K562 (cell line): ENCODE measurements around the gene CNKSR3. TPM values are rescaled to one million over a fixed set of nuclear protein-coding genes. Genes with fewer than 3 reads are reported as not detected.
A peak's percentile ranks its signal among the peaks of the same experiment; 100 is the strongest.

Source experiments
- ATAC-seq: fragments of 200-7000 bp; cut with Tn5 transposase; 3 replicates; pipeline ENCODE4 v1.9.1; 2020; ENCODE audit warnings: moderate library complexity
- BruUV-seq: library from RNA; stranded (reverse); fragments of 400-500 nt; replicated peaks from 2 replicates; lab custom pipeline; 2021; lab: Mats Ljungman, UMichigan
- CTCF ChIA-PET: fragments of 300-600 bp; formaldehyde crosslinking; extraction: SDS; loops from one replicate; lab custom pipeline; 2021; ENCODE audit warnings: low intra/inter-chr PET ratio; lab: Yijun Ruan, JAX
- POLR2A ChIA-PET: fragments of 300-600, 350-650 bp; sonication (Branson Sonifier 250); formaldehyde crosslinking; extraction: SDS; loops from one replicate; lab custom pipeline; 2021; ENCODE audit warnings: antibody characterized with exemption, inconsistent platforms; lab: Yijun Ruan, JAX
- DNase-seq, 4 experiments: peaks; one replicate each; pipeline versions ENCODE4 v3.0.0 to v3.0.0-alpha.2; 2011 to 2018; ENCODE audit warnings: low spot score in 3 of 4, mixed read lengths in 3 of 4; ENCODE audit errors: extremely low read depth in 1 of 4
- FAIRE-seq: peaks from 2 replicates; lab custom pipeline; 2011; peaks lifted over from hg19 to GRCh38; lab: Jason Lieb, UNC
- H2AFZ ChIP-seq: 2 replicates; pipeline ENCODE4 v1.6.0; 2011; ENCODE audit warnings: low read depth, low read length, control low read depth, inconsistent platforms
- H3K27ac ChIP-seq: fragments of 200-600 bp; 3 replicates; pipeline ENCODE4 v1.8.0; 2011; ENCODE audit warnings: low read depth, mild to moderate bottlenecking, control low read depth, inconsistent platforms, low read length, moderate library complexity, mixed read lengths; ENCODE audit errors: extremely low read depth
- H3K27me3 ChIP-seq, 2 experiments: fragments of 300-600 bp in 1 of 2; 2 replicates in 1 of 2; 3 replicates in 1 of 2; pipeline versions ENCODE4 v1.6.0 to v1.8.0; 2011; ENCODE audit warnings: inconsistent platforms in 2 of 2, low read length in 2 of 2, mild to moderate bottlenecking in 1 of 2, mixed read lengths in 1 of 2, moderate library complexity in 1 of 2; ENCODE audit not compliant: control insufficient read depth in 2 of 2, insufficient read depth in 2 of 2
- H3K36me3 ChIP-seq: fragments of 300-600 bp; 3 replicates; pipeline ENCODE4 v1.8.0; 2011; ENCODE audit warnings: mild to moderate bottlenecking, low read length, inconsistent platforms; ENCODE audit not compliant: control insufficient read depth, insufficient read depth
- H3K4me1 ChIP-seq, 2 experiments: fragments of 200-600 bp in 1 of 2; replicated peaks in 1 of 2; 2 replicates in 1 of 2; 3 replicates in 1 of 2; pipeline versions ENCODE4 v1.5.1 to v1.8.0; 2011; ENCODE audit warnings: inconsistent platforms in 2 of 2, low read length in 2 of 2, mild to moderate bottlenecking in 1 of 2, mixed read lengths in 1 of 2, moderate library complexity in 1 of 2; ENCODE audit not compliant: control insufficient read depth in 2 of 2, insufficient read depth in 2 of 2
- H3K4me2 ChIP-seq: 2 replicates; pipeline ENCODE4 v1.6.1; 2011; ENCODE audit warnings: low read length, control low read depth, inconsistent platforms, mixed read lengths; ENCODE audit not compliant: insufficient read depth
- H3K4me3 ChIP-seq: fragments of 200-600 bp; sonication (generic), shearing (Covaris generic); 2 replicates; pipeline ENCODE4 v1.5.1; 2016; ENCODE audit warnings: control low read depth, inconsistent platforms
- H3K79me2 ChIP-seq: fragments of 200-600 bp; 3 replicates; pipeline ENCODE4 v1.8.0; 2011; ENCODE audit warnings: low read length, inconsistent platforms; ENCODE audit not compliant: control insufficient read depth, insufficient read depth
- H3K9ac ChIP-seq, 2 experiments: 2 replicates each; pipeline versions ENCODE4 v1.6.0 to v1.6.1; 2011; ENCODE audit warnings: low read depth in 2 of 2, low read length in 2 of 2, control low read depth in 1 of 2, inconsistent platforms in 1 of 2, mild to moderate bottlenecking in 1 of 2, mixed read lengths in 1 of 2; ENCODE audit not compliant: insufficient read depth in 1 of 2
- H3K9me1 ChIP-seq: one replicate; pipeline ENCODE4 v1.6.0; 2011; ENCODE audit warnings: inconsistent platforms, mild to moderate bottlenecking, low read length, moderate library complexity; ENCODE audit not compliant: control insufficient read depth, insufficient read depth
- H3K9me3 ChIP-seq: replicated peaks from 2 replicates; pipeline ENCODE4 v1.5.1; 2011; ENCODE audit warnings: low read depth, low read length, inconsistent platforms; ENCODE audit not compliant: control insufficient read depth, insufficient read depth
- H4K20me1 ChIP-seq: replicated peaks from 2 replicates; pipeline ENCODE4 v1.6.1; 2011; ENCODE audit warnings: low read length, inconsistent platforms, mixed read lengths; ENCODE audit not compliant: control insufficient read depth, insufficient read depth
- ARID1B ChIP-seq: fragments of 450-650 bp; IDR thresholded peaks from 2 replicates; pipeline ENCODE4 v1.6.1; 2016; ENCODE audit warnings: antibody characterized with exemption, mild to moderate bottlenecking, inconsistent platforms
- BCOR ChIP-seq: fragments of 450-650 bp; IDR thresholded peaks from 2 replicates; pipeline ENCODE4 v1.6.1; 2016
- FOXJ3 ChIP-seq: sonication (generic); formaldehyde crosslinking; IDR thresholded peaks from 2 replicates; pipeline ENCODE4 v1.4.0; 2020; ENCODE audit warnings: mild to moderate bottlenecking, missing genetic modification reagents
- SRSF7 ChIP-seq: fragments of 200-400 bp; formaldehyde crosslinking; optimal IDR thresholded peaks from 2 replicates; pipeline ENCODE3; 2017; ENCODE audit warnings: mild to moderate bottlenecking, low read depth, low read length
- ZNF79 ChIP-seq: fragments of 250-450 bp; sonication (Bioruptor Pico); IDR thresholded peaks from 2 replicates; pipeline ENCODE4 v1.4.0; 2020; ENCODE audit warnings: low read depth, mild to moderate bottlenecking, moderate library complexity
- WGBS: fragments of 100-300 bp; shearing (Covaris generic); methylation state at CpG from one replicate; pipeline ENCODE4 v1.1.6; 2016; ENCODE audit warnings: low coverage, mixed read lengths; ENCODE audit not compliant: insufficient coverage; ENCODE audit errors: missing lambda C conversion rate; 5-methylcytosine and 5-hydroxymethylcytosine counted together
- in situ Hi-C: fragments of 300-500 bp; cut with MboI; formaldehyde crosslinking; loops from 4 replicates; pipeline ENCODE4 v1.15.0; 2018; ENCODE audit warnings: inconsistent platforms, mixed read lengths
- intact Hi-C: fragments of 100-400 bp; cut with micrococcal nuclease; formaldehyde crosslinking; loops from 2 replicates; pipeline ENCODE4 v1.14.2; 2022
- polyA plus RNA-seq, 8 experiments: library from polyadenylated mRNA; depleted of rRNA in 4 of 8; stranded (reverse) in 5 of 8; unstranded in 3 of 8; fragments of >200 nt; fragmentation: Nextera tagmentation in 2 of 8; fragmentation: Illumina TruSeq in 1 of 8; extraction: Ambion mirVana in 2 of 8; extraction: Trizol in 1 of 8; gene quantifications; 2 replicates each; pipeline versions ENCODE4 v1.2.1 to v1.2.3, GENCODE V29; 2011 to 2014; ENCODE audit warnings: inconsistent platforms in 1 of 8, missing spikeins in 1 of 8
- total RNA-seq, 7 experiments: library from RNA; depleted of rRNA in 6 of 7; stranded (reverse); fragments of >200 nt in 6 of 7; fragmentation: Illumina TruSeq in 2 of 7; extraction: Trizol in 2 of 7; gene quantifications; 2 replicates each; pipeline versions ENCODE4 v1.2.1 to v1.2.3, GENCODE V29; 2011 to 2021; ENCODE audit warnings: low replicate concordance in 1 of 7
- TF ChIP-seq, protein P1 (sequence below): sonication (generic); formaldehyde crosslinking; IDR thresholded peaks from 2 replicates; pipeline ENCODE4 v1.8.1; 2023; ENCODE audit warnings: mild to moderate bottlenecking, missing genetic modification reagents

The CNKSR3 gene
- total and polyA plus RNA-seq, 9 of the 15 experiments (the other 6 are each of a cell fraction or from before 2014, with no cell fraction given): 4.5 to 29.6 (median 9.5) TPM

DNA sequence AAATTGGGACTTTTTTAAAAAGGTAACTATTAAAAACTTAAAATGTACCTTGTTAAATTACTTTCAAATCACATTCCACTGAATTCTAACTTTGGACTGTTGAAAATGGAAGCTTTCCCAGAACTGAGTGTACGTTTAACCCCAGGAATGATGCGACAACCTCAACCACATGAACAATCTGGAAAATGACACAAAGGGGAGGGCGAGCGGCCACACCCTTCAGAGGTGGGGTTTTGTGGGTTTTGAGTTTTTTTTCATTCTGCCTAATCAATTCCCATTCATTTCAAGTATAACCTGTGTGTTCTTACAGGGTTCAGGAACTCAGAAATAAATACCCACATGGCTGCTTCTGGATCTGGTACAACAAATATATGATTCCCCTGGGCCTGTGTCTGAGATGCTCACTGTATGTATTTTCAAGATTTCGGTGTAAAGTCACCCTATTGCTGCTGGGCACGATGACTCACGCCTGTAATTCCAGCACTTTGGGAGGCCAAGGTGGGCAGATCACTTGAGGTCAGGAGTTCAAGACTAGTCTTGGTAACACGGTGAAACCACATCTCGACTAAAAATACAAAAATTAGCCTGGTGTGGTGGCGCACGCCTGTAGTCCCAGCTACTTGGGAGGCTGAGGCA lies 21.6 kb downstream of the CNKSR3 start:
- CTCF ChIA-PET: no interaction called here
- ATAC-seq: no peak

More for the DNA sequence above, 21.6 kb downstream of the CNKSR3 start:
- no peak overlapping the region for H3K4me2 ChIP-seq
- peaks cover 2 to 4% of the 10 kb centered on the region in 2 experiments; a peak in 3 of 5 replicates for H3K4me1 ChIP-seq
- WGBS: 79% methylated on average over 11 of the region's 11 CpGs
- FAIRE-seq: peak; percentile 44
- no peak overlapping the region for H2AFZ ChIP-seq
- H3K36me3 ChIP-seq: peaks cover 11% of the 10 kb centered on the region
- no peak for DNase-seq
- H3K27ac ChIP-seq: no peak overlapping the region
- POLR2A ChIA-PET: no interaction called here
- peaks cover 69% of the 10 kb centered on the region for H3K79me2 ChIP-seq
- no peaks in the 10 kb centered on the region for H3K9me1 ChIP-seq
- no peak for TF ChIP-seq ZNF79 (CRISPR knock-in tag)
- no peak for TF ChIP-seq SRSF7
- TF ChIP-seq, protein P1, sequence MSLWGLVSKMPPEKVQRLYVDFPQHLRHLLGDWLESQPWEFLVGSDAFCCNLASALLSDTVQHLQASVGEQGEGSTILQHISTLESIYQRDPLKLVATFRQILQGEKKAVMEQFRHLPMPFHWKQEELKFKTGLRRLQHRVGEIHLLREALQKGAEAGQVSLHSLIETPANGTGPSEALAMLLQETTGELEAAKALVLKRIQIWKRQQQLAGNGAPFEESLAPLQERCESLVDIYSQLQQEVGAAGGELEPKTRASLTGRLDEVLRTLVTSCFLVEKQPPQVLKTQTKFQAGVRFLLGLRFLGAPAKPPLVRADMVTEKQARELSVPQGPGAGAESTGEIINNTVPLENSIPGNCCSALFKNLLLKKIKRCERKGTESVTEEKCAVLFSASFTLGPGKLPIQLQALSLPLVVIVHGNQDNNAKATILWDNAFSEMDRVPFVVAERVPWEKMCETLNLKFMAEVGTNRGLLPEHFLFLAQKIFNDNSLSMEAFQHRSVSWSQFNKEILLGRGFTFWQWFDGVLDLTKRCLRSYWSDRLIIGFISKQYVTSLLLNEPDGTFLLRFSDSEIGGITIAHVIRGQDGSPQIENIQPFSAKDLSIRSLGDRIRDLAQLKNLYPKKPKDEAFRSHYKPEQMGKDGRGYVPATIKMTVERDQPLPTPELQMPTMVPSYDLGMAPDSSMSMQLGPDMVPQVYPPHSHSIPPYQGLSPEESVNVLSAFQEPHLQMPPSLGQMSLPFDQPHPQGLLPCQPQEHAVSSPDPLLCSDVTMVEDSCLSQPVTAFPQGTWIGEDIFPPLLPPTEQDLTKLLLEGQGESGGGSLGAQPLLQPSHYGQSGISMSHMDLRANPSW (CRISPR knock-in tag): no peak
- 0 out of 2 replicates have a peak, but pooled peaks have one; percentile 14 for TF ChIP-seq FOXJ3 (CRISPR knock-in tag)
- no peak for TF ChIP-seq ARID1B
- TF ChIP-seq BCOR: 0 out of 2 replicates have a peak, but pooled peaks have one; percentile 25
- no peaks in the 10 kb centered on the region for H3K9me3 ChIP-seq
- in situ Hi-C loops: no loop called here
- no TSS peak for BruUV-seq
- intact Hi-C loops: no loop called here
- H3K4me3 ChIP-seq: no peak overlapping the region
- H4K20me1 ChIP-seq: 0 out of 2 replicates have a peak, but pooled peaks cover 3% of the 10 kb centered on the region
- H3K9ac ChIP-seq: no peak overlapping the region
- no peaks in the 10 kb centered on the region for H3K27me3 ChIP-seq
